ENCODE data around the gene UAP1. TPM values are rescaled to one million over a fixed set of nuclear protein-coding genes. Genes with fewer than 3 reads are reported as not detected.

UAP1 gene
- total RNA-seq: 223 and 228 TPM in 2 replicates

DNA sequence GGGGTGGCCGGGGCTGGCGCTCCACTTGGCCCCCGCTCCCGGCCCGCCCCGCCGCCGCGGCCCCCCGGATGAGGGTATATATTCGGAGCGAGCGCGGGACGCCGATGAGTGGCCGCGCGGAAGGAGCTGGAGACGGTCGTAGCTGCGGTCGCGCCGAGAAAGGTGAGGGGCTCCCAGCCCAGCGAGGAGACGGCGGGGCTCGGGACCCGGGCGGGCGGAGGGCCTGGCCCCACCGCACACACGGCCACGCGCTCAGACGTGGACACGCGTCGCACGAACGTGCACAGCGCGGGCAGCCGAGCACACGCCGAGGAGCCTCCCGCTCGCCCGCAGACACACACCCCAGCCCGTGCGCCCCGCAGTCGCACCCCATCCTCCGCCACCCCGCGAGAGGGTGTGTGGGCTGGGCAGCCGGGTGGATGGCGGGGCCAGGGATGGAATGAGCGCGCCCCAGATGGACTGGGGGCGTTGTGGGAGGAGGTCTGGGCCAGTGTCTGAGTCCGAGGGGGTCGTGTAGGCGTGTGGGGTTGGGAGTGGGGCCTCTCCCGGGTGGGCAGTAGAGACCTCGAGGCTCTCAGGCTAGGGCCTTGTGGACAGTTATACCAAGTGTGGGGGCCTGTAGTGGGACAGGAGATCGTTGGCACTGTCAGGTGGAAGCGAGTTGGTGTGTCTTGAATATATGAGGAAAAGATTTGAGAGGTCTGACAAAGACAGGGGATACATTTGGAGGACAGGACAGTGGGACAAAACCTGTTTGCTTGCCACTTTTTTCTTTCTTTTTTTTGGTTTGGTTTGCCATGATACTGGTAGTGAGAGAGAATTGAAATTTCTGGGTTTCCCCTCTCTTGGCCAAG, at the start of gene UAP1:
TSS of gene UAP1 (plus strand) at position 107 of the 854 bp plus-strand sequence. CDS start 4,347 bp downstream, outside the sequence.

DNA sequence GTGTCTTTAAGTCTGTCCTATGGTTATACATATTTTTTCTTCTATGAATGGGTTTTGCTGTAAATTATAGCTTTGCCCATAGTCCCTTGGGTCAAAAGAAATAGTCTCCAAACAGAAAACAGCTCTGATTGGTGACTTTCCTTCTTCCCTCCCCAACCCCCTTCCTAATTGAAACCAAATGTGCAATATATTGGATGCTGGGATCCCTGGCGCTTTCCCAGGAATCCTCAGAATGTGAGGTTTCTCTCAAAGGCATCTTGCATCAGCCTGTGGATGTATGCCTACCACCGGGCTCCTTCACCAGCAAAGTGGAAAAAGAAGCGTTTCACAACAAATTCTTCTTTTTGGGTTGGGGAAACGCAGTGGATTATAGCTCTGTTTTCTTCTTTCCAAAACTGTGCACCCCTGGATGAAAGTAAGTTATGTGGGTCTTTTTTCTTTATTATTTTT, 70.7 kb downstream of the UAP1 start, which contains the start of gene DDR2:
TSS of gene DDR2 (plus strand) at position 248 of the 450 bp plus-strand sequence. CDS start 86,600 bp downstream, outside the sequence.

Other genes with a start within 250 kb of the UAP1 start
- gene SPATA46, start 184.9 kb upstream of the UAP1 start, total RNA-seq: not detected in 2 replicates
- 0.32 and 1.5 TPM in 2 replicates for gene C1orf226, start 180.0 kb upstream of the UAP1 start, total RNA-seq
- not detected in 2 replicates for gene SH2D1B, start 149.6 kb upstream of the UAP1 start, total RNA-seq
- 56.2 and 84.5 TPM in 2 replicates for gene UHMK1, start 63.9 kb upstream of the UAP1 start, total RNA-seq
- gene DDR2, start 70.7 kb downstream of the UAP1 start, total RNA-seq: 6.8 and 16.7 TPM in 2 replicates
- 23.7 and 32.1 TPM in 2 replicates for gene HSD17B7, start 229.0 kb downstream of the UAP1 start, total RNA-seq